ENCODE measurements around the gene CPLX3.
"Not testable (repeated sequence)": the region's sequence is repeated elsewhere in the genome, so short reads cannot be mapped to it uniquely, and the experiment has no call there.

The CPLX3 gene

DNA sequence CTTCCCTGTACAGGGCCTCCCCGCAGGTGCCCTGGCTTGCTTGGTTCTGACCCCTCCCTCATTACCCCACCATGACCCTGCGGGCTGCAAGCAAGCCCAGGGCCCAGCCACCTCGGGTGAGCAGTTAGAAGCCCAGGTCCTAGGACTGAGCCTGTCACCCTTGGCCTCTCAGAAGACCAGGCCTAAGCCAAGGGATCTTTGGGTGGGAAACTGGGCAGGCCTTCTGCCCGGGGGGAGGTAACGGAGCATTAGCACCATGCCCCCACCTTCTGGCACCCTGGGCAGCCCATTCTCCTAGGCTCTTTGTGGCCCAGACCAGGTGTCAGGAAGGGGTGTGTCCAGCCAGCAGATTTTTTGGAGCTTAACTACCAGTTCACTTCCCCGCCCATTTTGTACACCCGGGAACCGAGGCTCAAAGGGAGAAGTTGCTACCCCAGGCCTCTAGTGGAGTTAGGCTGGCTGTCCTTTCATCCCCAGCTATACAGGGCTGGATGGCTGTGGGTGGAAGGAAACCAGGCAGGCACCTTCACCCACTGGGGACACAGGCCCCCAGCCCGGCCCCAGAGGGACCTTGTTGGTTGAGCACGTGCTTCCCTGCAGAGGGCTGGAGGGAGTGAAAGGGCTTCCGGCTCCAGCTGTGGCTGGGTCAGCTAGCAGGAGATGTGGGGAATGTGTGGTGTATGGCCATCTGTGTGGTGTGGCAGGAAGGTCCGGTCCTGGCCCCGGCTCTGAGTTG is 43.2 kb upstream of the CPLX3 start:
- no peaks in the 10 kb centered on the region for H3K9me3 ChIP-seq (ENCODE audit: control insufficient read depth in 5 of 5, low read length in 5 of 5)
- H3K36me3 ChIP-seq (ENCODE audit: control insufficient read depth in 5 of 5, insufficient read depth in 5 of 5, low read length in 5 of 5), result peaks cover 0 to 1% (median 0%) of the 10 kb centered on the region in 5 donors
- H3K27me3 ChIP-seq (ENCODE audit: control insufficient read depth in 5 of 5, insufficient read depth in 4 of 5, low read length in 5 of 5), result no peaks in the 10 kb centered on the region
- H3K4me3 ChIP-seq (ENCODE audit: low read depth in 1 of 5, low read length in 5 of 5), result peak overlapping the region; percentile 73 to 92 (median 86)
- peak overlapping the region; percentile 76 for H3K27ac ChIP-seq (ENCODE audit: low read depth, low read length)
- peaks cover 25 to 84% (median 73%) of the 10 kb centered on the region in 5 donors for H3K4me1 ChIP-seq (ENCODE audit: control insufficient read depth in 5 of 5, insufficient read depth in 5 of 5, low read length in 5 of 5)
- H3K9ac ChIP-seq (ENCODE audit: low read length in 5 of 5), result peak overlapping the region; percentile 65 to 95 (median 83)

DNA sequence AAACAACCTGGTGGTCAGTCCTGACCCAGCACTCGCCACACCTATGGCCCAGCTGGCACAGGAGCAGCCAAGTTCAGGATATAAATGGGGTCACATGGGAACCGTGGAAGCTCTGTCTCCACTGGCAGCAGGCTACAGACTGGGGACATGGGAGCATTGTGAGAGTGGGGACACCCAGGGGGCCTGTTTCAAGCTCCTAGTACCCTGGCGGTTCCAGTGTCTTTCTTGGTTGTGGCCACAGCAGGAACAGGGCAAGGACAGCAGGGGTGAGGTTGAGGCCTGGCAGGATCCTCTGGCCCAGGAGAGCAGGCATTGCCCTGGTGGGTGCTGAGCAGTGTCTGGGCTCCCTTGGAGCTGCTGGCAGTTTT is 42.6 kb upstream of the CPLX3 start:
- peaks cover 28 to 84% (median 78%) of the 10 kb centered on the region in 5 donors for H3K4me1 ChIP-seq (ENCODE audit: control insufficient read depth in 5 of 5, insufficient read depth in 5 of 5, low read length in 5 of 5)
- peaks cover 0 to 2% (median 0%) of the 10 kb centered on the region in 5 donors for H3K36me3 ChIP-seq (ENCODE audit: control insufficient read depth in 5 of 5, insufficient read depth in 5 of 5, low read length in 5 of 5)
- peak overlapping the region; percentile 48 to 95 (median 83) for H3K9ac ChIP-seq (ENCODE audit: low read length in 5 of 5)
- peak overlapping the region; percentile 73 to 92 (median 86) for H3K4me3 ChIP-seq (ENCODE audit: low read depth in 1 of 5, low read length in 5 of 5)
- no peaks in the 10 kb centered on the region for H3K27me3 ChIP-seq (ENCODE audit: control insufficient read depth in 5 of 5, insufficient read depth in 4 of 5, low read length in 5 of 5)
- peak overlapping the region; percentile 76 for H3K27ac ChIP-seq (ENCODE audit: low read depth, low read length)
- no peaks in the 10 kb centered on the region for H3K9me3 ChIP-seq (ENCODE audit: control insufficient read depth in 5 of 5, low read length in 5 of 5)

GRCh38 chr15:74784426-74785193 is 41.8 kb upstream of the CPLX3 start:
- H3K4me3 ChIP-seq (ENCODE audit: low read depth in 1 of 5, low read length in 5 of 5), result peak overlapping the region in 1 of 5 donors; percentile 16
- no peaks in the 10 kb centered on the region for H3K27me3 ChIP-seq (ENCODE audit: control insufficient read depth in 5 of 5, insufficient read depth in 4 of 5, low read length in 5 of 5)
- H3K9me3 ChIP-seq (ENCODE audit: control insufficient read depth in 5 of 5, low read length in 5 of 5), result no peaks in the 10 kb centered on the region
- H3K27ac ChIP-seq (ENCODE audit: low read depth, low read length), result peak overlapping the region; percentile 76
- peaks cover 0 to 2% (median 0%) of the 10 kb centered on the region in 5 donors for H3K36me3 ChIP-seq (ENCODE audit: control insufficient read depth in 5 of 5, insufficient read depth in 5 of 5, low read length in 5 of 5)
- peak overlapping the region in 4 of 5 donors; percentile 19 to 83 (median 70) for H3K9ac ChIP-seq (ENCODE audit: low read length in 5 of 5)
- peaks cover 30 to 92% (median 86%) of the 10 kb centered on the region in 5 donors for H3K4me1 ChIP-seq (ENCODE audit: control insufficient read depth in 5 of 5, insufficient read depth in 5 of 5, low read length in 5 of 5)

DNA sequence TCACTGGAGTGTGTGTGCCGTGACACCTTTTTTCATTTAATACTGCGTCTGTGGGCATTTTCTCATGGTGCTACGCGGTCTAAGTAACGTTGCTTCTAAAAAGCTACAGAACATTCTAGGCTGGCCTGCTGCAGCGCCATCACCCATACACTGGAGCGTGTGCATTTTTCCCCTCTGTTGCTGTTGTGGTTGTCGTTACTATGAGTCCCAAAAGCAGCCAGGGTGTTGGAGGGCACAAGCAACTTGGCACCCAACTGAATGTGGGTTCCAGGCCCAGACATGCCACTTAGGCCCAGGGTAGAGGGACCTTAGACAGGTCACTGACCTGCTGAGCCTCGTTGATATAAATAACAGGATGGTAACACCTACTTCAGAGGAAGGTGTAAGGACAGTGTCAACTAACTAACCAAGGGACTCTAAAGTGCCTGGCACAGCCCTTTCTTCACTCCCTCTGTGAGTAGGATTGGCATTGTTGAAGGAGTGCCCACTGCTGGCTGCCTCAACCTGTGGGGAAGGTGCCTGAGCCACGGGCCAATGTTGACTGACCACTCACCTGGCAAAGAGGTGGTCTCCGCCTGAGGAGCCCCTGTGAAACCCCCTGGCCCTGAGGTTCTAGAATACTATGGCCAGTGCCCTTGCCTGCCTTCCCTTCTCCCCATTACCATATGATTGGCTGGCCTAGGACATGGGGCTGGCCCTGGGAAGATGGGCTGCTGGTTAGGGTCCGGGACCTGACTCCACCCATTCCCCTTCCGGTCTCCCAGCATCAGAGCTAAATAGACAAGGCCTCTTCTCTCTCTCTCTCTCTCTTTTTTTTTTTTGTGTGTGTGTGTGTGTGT is 41.0 kb upstream of the CPLX3 start:
- no peaks in the 10 kb centered on the region for H3K27me3 ChIP-seq (ENCODE audit: control insufficient read depth in 5 of 5, insufficient read depth in 4 of 5, low read length in 5 of 5)
- peak overlapping the region; percentile 76 for H3K27ac ChIP-seq (ENCODE audit: low read depth, low read length)
- peaks cover 0 to 2% (median 0%) of the 10 kb centered on the region in 5 donors for H3K36me3 ChIP-seq (ENCODE audit: control insufficient read depth in 5 of 5, insufficient read depth in 5 of 5, low read length in 5 of 5)
- peaks cover 37 to 94% (median 92%) of the 10 kb centered on the region in 5 donors for H3K4me1 ChIP-seq (ENCODE audit: control insufficient read depth in 5 of 5, insufficient read depth in 5 of 5, low read length in 5 of 5)
- H3K4me3 ChIP-seq (ENCODE audit: low read depth in 1 of 5, low read length in 5 of 5), result peak overlapping the region in 1 of 5 donors; percentile 5
- H3K9me3 ChIP-seq (ENCODE audit: control insufficient read depth in 5 of 5, low read length in 5 of 5), result no peaks in the 10 kb centered on the region
- peak overlapping the region in 4 of 5 donors; percentile 0 to 60 (median 22) for H3K9ac ChIP-seq (ENCODE audit: low read length in 5 of 5)

DNA sequence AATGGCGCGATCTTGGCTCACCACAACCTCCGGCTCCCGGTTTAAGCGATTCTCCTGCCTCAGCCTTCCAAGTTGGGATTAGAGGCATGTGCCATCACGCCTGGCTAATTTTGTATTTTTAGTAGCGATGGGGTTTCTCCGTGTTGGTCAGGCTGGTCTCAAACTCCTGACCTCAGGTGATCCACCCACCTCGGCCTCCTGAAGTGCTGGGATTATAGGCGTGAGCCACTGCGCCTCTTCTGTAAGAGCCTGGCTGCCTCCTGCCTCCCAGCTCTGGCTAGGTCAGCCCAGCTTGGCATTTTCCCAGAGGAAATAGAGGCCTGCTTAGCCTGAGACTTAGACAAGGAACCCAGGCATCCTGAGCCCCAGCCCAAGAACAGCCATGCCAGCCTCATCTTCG is 40.3 kb upstream of the CPLX3 start:
- not testable (repeated sequence) for H3K4me3 ChIP-seq (ENCODE audit: low read depth in 1 of 5, low read length in 5 of 5); H3K36me3 ChIP-seq (ENCODE audit: control insufficient read depth in 5 of 5, insufficient read depth in 5 of 5, low read length in 5 of 5); H3K9me3 ChIP-seq (ENCODE audit: control insufficient read depth in 5 of 5, low read length in 5 of 5); H3K27me3 ChIP-seq (ENCODE audit: control insufficient read depth in 5 of 5, insufficient read depth in 4 of 5, low read length in 5 of 5)
- H3K9ac ChIP-seq (ENCODE audit: low read length in 5 of 5), result peak overlapping the region in 2 of 5 donors; percentile 41 to 47
- peaks cover 38 to 93% (median 91%) of the 10 kb centered on the region in 5 donors for H3K4me1 ChIP-seq (ENCODE audit: control insufficient read depth in 5 of 5, insufficient read depth in 5 of 5, low read length in 5 of 5)
- peak overlapping the region; percentile 41 for H3K27ac ChIP-seq (ENCODE audit: low read depth, low read length)

- Histone ChIP-seq H3K9me3 (ENCODE audit: control insufficient read depth in 5 of 5, low read length in 5 of 5) (no peaks in the 10 kb centered on the region), H3K9ac (ENCODE audit: low read length in 5 of 5) (peak overlapping the region in 2 of 5 donors; percentile 41 to 54), H3K27me3 (ENCODE audit: control insufficient read depth in 5 of 5, insufficient read depth in 4 of 5, low read length in 5 of 5) (no peaks in the 10 kb centered on the region), H3K4me3 (ENCODE audit: low read depth in 1 of 5, low read length in 5 of 5) (peak overlapping the region in 1 of 5 donors; percentile 29), H3K36me3 (ENCODE audit: control insufficient read depth in 5 of 5, insufficient read depth in 5 of 5, low read length in 5 of 5) (peaks cover 0 to 2% (median 0%) of the 10 kb centered on the region in 5 donors), H3K4me1 (ENCODE audit: control insufficient read depth in 5 of 5, insufficient read depth in 5 of 5, low read length in 5 of 5) (peaks cover 37 to 92% (median 89%) of the 10 kb centered on the region in 5 donors), H3K27ac (ENCODE audit: low read depth, low read length) (peak overlapping the region; percentile 41)
Observed at GRCh38 chr15:74786551-74787165, 39.8 kb upstream of the CPLX3 start.

DNA sequence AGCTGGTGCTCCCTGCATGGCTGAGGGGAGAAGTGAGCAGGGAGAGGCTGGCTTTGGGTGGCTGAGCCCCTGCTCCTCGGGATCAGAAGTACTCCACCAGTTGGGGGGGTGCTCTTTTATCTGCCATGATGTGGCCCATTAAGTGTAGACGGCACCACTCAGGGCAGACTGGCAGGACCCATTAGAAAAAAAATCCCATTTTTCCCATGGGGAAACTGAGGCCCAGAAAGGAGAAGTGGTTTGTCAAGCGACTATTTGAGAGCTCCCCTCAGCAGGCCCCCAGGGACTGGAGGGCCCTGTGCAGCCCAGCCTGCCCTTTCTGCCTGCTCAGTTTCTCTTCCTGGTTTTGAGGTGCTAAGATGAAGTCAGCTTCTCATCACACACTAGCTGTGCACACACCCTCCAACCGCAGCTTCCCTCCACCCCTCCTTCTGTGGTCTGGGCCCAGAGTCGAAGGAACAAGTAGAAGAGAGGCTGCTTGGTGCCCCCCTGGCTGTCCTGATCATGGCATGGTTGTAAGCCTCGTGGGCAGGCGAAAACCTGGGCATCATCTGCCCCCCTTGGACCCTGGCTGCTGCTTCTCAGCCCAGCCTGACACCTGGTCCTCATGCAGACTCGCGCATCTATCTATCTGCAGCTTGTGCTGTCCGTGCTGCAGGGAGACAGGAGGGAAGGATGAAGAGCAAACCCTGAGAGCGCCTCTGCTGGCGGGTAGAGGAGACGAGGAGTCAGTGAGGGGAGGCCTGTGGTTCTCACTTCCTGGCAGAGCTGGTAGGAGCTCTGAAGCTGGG is 39.0 kb upstream of the CPLX3 start:
- Histone ChIP-seq H3K4me1 (ENCODE audit: control insufficient read depth in 5 of 5, insufficient read depth in 5 of 5, low read length in 5 of 5) (peaks cover 37 to 99% (median 96%) of the 10 kb centered on the region in 5 donors), H3K27me3 (ENCODE audit: control insufficient read depth in 5 of 5, insufficient read depth in 4 of 5, low read length in 5 of 5) (no peaks in the 10 kb centered on the region), H3K9ac (ENCODE audit: low read length in 5 of 5) (peak overlapping the region in 2 of 5 donors; percentile 41 to 54), H3K36me3 (ENCODE audit: control insufficient read depth in 5 of 5, insufficient read depth in 5 of 5, low read length in 5 of 5) (peaks cover 0 to 2% (median 0%) of the 10 kb centered on the region in 5 donors), H3K4me3 (ENCODE audit: low read depth in 1 of 5, low read length in 5 of 5) (peak overlapping the region in 2 of 5 donors; percentile 26 to 38), H3K27ac (ENCODE audit: low read depth, low read length) (no peak overlapping the region), H3K9me3 (ENCODE audit: control insufficient read depth in 5 of 5, low read length in 5 of 5) (no peaks in the 10 kb centered on the region)

GRCh38 chr15:74788042-74788682 is 38.3 kb upstream of the CPLX3 start:
- Histone ChIP-seq H3K9me3 (ENCODE audit: control insufficient read depth in 5 of 5, low read length in 5 of 5) (no peaks in the 10 kb centered on the region), H3K4me3 (ENCODE audit: low read depth in 1 of 5, low read length in 5 of 5) (peak overlapping the region in 4 of 5 donors; percentile 8 to 38 (median 22)), H3K27ac (ENCODE audit: low read depth, low read length) (no peak overlapping the region), H3K36me3 (ENCODE audit: control insufficient read depth in 5 of 5, insufficient read depth in 5 of 5, low read length in 5 of 5) (peaks cover 0 to 2% (median 0%) of the 10 kb centered on the region in 5 donors), H3K4me1 (ENCODE audit: control insufficient read depth in 5 of 5, insufficient read depth in 5 of 5, low read length in 5 of 5) (peaks cover 33 to 99% (median 97%) of the 10 kb centered on the region in 5 donors), H3K27me3 (ENCODE audit: control insufficient read depth in 5 of 5, insufficient read depth in 4 of 5, low read length in 5 of 5) (no peaks in the 10 kb centered on the region), H3K9ac (ENCODE audit: low read length in 5 of 5) (no peak overlapping the region)
